Measurements from ENCODE around the gene MYOZ2. TPM values are rescaled to one million over a fixed set of nuclear protein-coding genes. Genes with fewer than 3 reads are reported as not detected.

MYOZ2 gene
- total RNA-seq, 4 donors from 2014 or later = not detected

DNA sequence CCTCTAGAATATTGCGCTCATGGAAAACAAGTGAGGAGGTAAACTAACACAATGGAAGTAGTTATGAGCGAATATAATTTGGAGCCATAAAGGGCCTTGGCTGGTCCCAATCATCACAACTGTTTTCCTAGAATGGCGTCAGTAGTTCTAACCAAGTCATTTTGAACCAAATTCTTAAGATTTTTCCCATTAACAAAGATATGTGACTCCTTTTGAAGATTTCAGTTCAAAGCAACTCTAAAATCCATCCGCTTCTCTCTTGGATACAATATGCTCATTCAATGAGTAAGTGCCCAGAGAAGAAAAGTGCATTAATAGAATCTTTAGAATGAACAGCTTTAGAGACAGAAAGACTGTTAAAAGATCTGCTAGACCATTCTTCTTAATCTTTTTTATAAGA lies 19.6 kb upstream of the MYOZ2 start:
- Histone ChIP-seq H3K4me3 (no peak overlapping the region), H3K27me3 (no peaks in the 10 kb centered on the region), H3K9me3 (no peaks in the 10 kb centered on the region), H3K36me3 (no peaks in the 10 kb centered on the region), H3K4me1 (peaks cover 20% of the 10 kb centered on the region), H3K27ac (no peak overlapping the region)
- WGBS = 88% methylated on average over 4 of the region's 4 CpGs
- TF ChIP-seq POLR2A (IDR thresholded peaks at IDR 0.05) (no peak), EP300 (IDR thresholded peaks at IDR 0.05) (no peak), POLR2AphosphoS5 (IDR thresholded peaks at IDR 0.05) (no peak)
- TF ChIP-seq, protein P1, sequence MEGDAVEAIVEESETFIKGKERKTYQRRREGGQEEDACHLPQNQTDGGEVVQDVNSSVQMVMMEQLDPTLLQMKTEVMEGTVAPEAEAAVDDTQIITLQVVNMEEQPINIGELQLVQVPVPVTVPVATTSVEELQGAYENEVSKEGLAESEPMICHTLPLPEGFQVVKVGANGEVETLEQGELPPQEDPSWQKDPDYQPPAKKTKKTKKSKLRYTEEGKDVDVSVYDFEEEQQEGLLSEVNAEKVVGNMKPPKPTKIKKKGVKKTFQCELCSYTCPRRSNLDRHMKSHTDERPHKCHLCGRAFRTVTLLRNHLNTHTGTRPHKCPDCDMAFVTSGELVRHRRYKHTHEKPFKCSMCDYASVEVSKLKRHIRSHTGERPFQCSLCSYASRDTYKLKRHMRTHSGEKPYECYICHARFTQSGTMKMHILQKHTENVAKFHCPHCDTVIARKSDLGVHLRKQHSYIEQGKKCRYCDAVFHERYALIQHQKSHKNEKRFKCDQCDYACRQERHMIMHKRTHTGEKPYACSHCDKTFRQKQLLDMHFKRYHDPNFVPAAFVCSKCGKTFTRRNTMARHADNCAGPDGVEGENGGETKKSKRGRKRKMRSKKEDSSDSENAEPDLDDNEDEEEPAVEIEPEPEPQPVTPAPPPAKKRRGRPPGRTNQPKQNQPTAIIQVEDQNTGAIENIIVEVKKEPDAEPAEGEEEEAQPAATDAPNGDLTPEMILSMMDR (IDR thresholded peaks at IDR 0.05) = no peak
- DNase-seq (ENCODE audit: low spot score in 2 of 2) = no peak

DNA sequence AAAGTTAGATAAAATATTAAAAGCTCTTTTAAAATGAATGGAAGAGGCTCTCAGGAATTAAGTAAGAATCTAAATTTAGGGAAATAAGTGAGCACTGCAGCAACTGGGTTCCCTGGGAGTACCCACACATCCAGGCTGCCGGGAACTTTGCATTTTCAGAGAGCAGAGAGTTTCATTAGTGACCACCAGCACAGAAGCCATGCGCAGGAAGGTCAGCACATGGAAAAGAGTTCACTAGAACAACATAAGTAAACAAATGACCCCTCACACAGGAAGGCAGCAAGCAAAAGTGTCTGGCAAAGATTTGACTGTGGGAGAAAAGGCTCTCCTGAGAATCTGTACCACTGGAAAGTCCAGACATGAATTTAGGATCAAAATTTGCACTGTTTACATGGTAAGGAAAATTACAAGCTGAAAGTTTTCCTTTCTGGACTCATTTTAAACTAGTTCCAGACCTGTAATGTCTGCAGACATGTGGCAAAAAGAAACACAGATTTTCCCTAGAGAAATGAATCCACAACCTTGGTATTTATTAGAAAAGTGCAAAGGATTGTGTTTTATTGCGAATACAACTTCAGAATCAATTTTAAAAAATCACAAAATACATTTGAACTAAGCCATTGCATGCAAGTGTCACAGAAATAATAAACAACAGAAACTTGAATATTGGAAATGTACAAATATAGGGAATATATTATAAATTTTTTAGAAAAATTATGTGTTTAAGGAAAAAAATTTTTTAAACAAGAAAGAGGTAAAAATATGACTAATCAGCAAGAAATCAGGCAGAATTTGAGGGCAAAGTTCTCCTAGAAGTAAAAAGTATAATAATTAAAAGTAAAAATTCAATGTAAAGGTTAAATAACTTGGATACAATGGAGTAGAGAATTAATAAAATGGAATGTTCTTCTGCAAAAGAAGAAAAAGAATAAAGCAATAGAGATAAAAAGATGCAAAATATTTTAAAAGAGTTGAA lies 18.4 kb upstream of the MYOZ2 start:
- H3K27me3 ChIP-seq = no peaks in the 10 kb centered on the region
- TF ChIP-seq POLR2AphosphoS5 (IDR thresholded peaks at IDR 0.05) (no peak), EP300 (IDR thresholded peaks at IDR 0.05) (no peak), POLR2A (IDR thresholded peaks at IDR 0.05) (no peak)
- TF ChIP-seq, protein P1 (IDR thresholded peaks at IDR 0.05) = no peak
- DNase-seq (ENCODE audit: low spot score in 2 of 2) = no peak
- H3K4me1 ChIP-seq = peaks cover 20% of the 10 kb centered on the region
- no peaks in the 10 kb centered on the region for H3K9me3 ChIP-seq
- peak overlapping the region; percentile 40 for H3K27ac ChIP-seq
- H3K4me3 ChIP-seq = no peak overlapping the region
- WGBS = 55% methylated on average over 3 of the region's 3 CpGs
- no peaks in the 10 kb centered on the region for H3K36me3 ChIP-seq

GRCh38 chr4:119118397-119118796 lies 17.2 kb upstream of the MYOZ2 start:
- no peak for DNase-seq (ENCODE audit: low spot score in 2 of 2)
- Histone ChIP-seq H3K36me3 (no peaks in the 10 kb centered on the region), H3K4me3 (no peak overlapping the region), H3K9me3 (no peaks in the 10 kb centered on the region), H3K4me1 (peaks cover 13% of the 10 kb centered on the region), H3K27ac (no peak overlapping the region), H3K27me3 (no peaks in the 10 kb centered on the region)
- TF ChIP-seq, protein P1 (IDR thresholded peaks at IDR 0.05) = no peak
- TF ChIP-seq POLR2AphosphoS5 (IDR thresholded peaks at IDR 0.05) = no peak
- TF ChIP-seq POLR2A (IDR thresholded peaks at IDR 0.05) = no peak
- no peak for TF ChIP-seq EP300 (IDR thresholded peaks at IDR 0.05)
- 67% methylated on average over 2 of the region's 2 CpGs for WGBS

- Histone ChIP-seq H3K27ac (no peak overlapping the region), H3K27me3 (no peaks in the 10 kb centered on the region), H3K4me3 (no peak overlapping the region), H3K36me3 (no peaks in the 10 kb centered on the region), H3K4me1 (peaks cover 16% of the 10 kb centered on the region), H3K9me3 (no peaks in the 10 kb centered on the region)
- TF ChIP-seq POLR2A (IDR thresholded peaks at IDR 0.05) = no peak
- no peak for TF ChIP-seq EP300 (IDR thresholded peaks at IDR 0.05)
- TF ChIP-seq, protein P1 (IDR thresholded peaks at IDR 0.05) = no peak
- TF ChIP-seq POLR2AphosphoS5 (IDR thresholded peaks at IDR 0.05) = no peak
- DNase-seq (ENCODE audit: low spot score in 2 of 2) = no peak
Observed at GRCh38 chr4:119124352-119124751, 11.3 kb upstream of the MYOZ2 start.

DNA sequence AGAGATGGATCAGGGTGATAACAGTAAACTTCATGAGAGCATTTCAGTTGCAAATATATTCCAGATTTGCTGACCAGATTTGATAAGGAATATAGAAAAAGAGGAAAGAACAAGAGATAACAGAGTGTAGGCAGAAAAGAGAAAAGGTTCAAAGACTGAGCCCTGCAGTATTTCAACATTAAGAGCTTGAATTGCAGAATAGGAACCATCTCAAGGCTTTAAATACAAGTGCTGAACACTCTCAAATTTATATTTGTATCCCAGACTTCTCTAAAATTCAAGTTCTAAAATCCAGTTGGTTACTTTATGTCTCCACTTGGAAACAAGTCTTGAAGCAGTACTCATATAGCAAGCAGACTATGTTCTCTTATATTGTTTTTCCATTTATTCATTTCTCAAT lies 9.7 kb upstream of the MYOZ2 start:
- Histone ChIP-seq H3K27ac (no peak overlapping the region), H3K36me3 (no peaks in the 10 kb centered on the region), H3K9me3 (no peaks in the 10 kb centered on the region), H3K4me1 (peaks cover 15% of the 10 kb centered on the region), H3K4me3 (no peak overlapping the region), H3K27me3 (no peaks in the 10 kb centered on the region)
- DNase-seq (ENCODE audit: low spot score in 2 of 2) = no peak
- TF ChIP-seq POLR2A (IDR thresholded peaks at IDR 0.05) (no peak), EP300 (IDR thresholded peaks at IDR 0.05) (no peak), POLR2AphosphoS5 (IDR thresholded peaks at IDR 0.05) (no peak)
- TF ChIP-seq, protein P1 (IDR thresholded peaks at IDR 0.05) = no peak
